Measurements from ENCODE around the gene DHX35.

The DHX35 gene

DNA sequence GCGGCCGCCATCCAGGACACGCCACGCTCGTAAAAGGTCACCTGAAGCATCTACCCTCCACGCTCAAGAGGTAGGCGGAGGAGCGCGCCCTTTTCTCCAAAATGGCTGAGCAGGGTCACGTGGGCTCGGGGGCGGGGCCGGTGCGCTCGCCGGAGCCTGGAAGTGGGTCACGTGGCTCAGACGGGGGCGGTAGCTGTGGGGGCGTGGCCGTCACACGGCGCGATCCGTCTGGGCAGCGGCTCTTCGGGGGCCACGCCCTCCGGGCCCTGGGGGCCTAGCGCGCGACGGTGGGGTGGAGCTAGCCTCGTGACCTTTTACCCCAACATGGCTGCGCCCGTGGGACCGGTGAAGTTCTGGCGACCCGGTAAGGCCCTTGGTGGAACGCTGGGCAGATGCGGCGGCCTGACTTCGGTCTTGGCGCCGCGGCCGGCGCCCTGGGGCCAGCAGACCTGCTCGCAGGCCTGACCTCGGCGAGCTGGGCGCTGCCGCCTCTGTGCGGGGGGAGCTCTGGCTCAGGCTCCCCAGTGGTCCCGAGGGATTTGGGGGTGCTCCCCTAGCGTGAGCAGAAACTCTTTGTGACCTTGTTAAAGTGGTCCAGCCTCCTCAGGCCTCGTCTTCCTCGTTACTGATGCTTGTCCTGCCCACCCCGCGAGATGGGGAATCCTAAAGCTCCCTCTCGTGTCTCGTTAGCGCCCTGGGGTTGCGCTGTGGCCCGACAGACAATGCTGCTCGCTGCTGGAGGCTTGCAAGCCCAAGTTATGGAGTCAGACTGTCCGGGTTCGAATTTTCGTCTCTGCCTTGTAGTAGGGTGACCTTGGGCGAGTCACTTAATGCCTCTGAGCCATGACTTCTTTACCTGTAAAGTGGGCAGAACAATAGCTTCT lies at the start of gene DHX35:
Gene DHX35 (plus strand): TSS at position 301 of the 884 bp plus-strand sequence. CDS start 24 bp downstream, at position 325.
- DNase-seq = peak; percentile 98

GRCh38 chr20:38915355-38915754 lies 46.8 kb upstream of the DHX35 start:
- DNase-seq = no peak

- DNase-seq = no peak
Measured at GRCh38 chr20:38917657-38918056, 44.5 kb upstream of the DHX35 start.

DNA sequence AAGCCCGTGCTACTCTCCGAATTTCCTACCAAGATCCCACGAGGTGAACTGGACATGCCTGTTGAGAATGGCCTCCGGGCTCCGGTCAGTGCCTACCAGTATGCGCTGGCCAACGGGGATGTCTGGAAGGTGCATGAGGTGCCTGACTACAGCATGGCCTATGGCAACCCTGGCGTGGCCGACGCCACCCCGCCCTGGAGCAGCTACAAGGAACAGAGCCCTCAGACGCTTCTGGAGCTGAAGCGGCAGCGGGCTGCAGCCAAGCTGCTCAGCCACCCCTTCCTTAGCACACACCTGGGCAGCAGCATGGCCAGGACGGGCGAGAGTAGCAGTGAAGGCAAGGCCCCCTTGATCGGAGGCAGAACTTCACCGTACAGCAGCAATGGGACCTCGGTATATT lies 44.0 kb upstream of the DHX35 start:
- DNase-seq = no peak

DNA sequence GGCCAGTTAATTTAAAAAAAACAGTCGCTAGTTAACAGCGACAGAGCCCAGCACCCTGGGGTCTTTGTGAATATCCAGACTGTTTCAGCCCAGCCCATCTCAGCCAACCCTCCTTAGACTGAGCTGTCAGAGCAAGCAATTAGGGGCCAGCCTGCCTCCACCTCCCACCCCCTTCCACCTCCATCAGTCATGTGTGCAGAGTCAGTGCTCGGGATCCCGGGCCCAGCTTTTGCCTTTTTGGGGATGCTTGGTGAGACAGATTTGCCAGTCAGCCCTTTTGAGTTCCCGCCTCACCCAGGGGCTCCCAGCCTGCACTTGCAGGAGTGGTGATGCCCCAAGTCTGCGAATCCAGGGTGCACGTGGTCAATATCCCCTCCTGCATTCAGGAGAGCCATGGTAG lies 42.5 kb upstream of the DHX35 start:
- no peak for DNase-seq

GRCh38 chr20:38920411-38920810 lies 41.7 kb upstream of the DHX35 start:
- DNase-seq = no peak

- DNase-seq = no peak
Measured at GRCh38 chr20:38920851-38921250, 41.3 kb upstream of the DHX35 start.

GRCh38 chr20:38924718-38925117 lies 37.4 kb upstream of the DHX35 start:
- DNase-seq = no peak

- peak; percentile 98 for DNase-seq
Measured at GRCh38 chr20:38926142-38926933, 35.8 kb upstream of the DHX35 start, which contains the start of gene FAM83D. FAM83D (plus strand) TSS chr20:38926417; CDS start chr20:38926443, 26 bp downstream.

GRCh38 chr20:38926934-38927616 lies 35.1 kb upstream of the DHX35 start:
- no peak for DNase-seq

- no peak for DNase-seq
Measured at GRCh38 chr20:38927902-38928578, 34.1 kb upstream of the DHX35 start.

DNA sequence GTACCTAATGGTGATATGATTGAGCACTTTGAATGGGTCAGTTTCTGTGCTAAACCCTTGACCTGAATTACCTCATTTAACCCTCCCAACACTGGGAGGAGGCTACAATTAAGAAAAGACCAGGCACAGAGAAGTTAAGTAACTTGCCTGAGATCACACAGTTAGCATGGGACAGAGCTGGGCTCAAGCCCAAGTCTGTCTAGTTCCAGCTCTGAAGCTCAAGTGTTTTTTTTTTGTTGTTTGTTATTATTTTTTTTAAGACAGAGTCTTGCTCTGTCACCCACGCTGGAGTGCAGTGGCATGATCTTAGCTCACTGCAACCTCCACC lies 31.9 kb upstream of the DHX35 start:
- no peak for DNase-seq

DNA sequence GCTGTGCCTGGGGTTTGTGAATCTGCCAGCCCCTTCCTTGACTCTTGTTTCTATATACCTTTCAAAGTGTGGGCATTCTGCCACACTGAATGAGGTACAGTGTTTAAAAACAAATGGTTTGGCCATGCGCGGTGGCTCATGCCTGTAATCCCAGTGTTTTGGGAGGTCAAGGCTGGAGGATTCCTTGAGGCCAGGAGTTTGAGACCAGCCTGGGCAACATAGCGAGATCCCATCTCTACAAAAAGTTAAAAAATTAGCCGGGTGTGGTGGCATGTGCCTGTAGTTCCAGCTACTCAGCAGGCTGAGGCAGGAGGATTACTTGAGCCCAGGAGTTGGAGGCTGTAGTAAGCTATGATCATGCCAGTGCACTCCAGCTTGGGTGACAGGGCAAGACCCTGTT lies 30.2 kb upstream of the DHX35 start:
- DNase-seq = no peak

DNA sequence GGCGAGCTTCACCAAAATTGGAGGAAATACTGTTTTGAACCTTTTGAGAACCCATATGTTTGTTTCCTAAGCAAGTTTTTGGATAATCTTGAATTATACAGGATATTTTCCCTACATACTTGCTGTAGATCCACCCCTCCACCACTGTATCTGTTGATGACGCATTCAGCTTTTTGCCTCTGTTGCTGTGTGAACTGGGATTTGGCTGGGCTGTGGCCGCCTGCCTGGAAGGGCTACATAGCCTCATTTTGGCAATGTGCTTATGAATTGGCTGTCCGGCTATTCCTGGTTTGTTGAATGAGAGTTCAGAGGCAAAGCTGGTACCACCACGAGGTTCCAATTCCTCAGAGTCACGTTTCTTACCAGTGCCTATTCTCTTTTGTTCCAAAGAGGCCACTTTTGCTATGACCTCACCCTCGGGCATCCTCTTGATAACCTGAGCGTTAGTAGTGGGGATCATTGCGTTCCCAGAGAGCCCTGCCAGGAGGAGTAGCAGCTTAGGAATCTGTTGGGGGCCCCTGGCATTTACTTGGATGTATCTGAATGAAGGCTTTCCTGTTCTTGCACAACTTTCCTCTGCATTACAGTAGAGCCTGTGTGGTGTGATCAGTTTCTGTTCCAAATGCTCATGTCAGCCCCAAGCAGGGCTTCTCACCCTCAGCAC lies 29.6 kb upstream of the DHX35 start:
- DNase-seq = no peak

- DNase-seq = no peak
Measured at GRCh38 chr20:38934530-38934929, 27.6 kb upstream of the DHX35 start.

DNA sequence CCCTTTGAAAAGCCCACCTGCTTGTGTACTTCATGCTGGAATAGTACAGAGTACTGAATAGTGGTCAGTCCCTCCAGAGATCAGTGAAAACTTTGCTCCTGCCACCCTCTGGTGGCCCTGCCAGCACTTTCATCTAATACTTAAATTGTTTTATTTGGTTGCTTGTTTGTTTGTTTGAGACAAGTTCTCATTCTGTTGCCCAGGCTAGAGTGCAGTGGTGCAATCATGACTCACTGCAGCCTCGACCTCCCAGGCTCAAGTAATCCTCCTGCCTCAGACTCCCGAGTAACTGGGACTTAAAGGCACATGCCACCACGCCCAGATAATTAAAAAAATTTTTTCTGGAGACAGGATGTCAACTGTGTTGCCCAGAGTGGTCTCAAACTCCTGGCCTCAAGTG lies 26.9 kb upstream of the DHX35 start:
- no peak for DNase-seq

GRCh38 chr20:38935967-38936407 lies 26.2 kb upstream of the DHX35 start:
- no peak for DNase-seq

- DNase-seq = no peak
Measured at GRCh38 chr20:38937000-38937399, 25.1 kb upstream of the DHX35 start.

DNA sequence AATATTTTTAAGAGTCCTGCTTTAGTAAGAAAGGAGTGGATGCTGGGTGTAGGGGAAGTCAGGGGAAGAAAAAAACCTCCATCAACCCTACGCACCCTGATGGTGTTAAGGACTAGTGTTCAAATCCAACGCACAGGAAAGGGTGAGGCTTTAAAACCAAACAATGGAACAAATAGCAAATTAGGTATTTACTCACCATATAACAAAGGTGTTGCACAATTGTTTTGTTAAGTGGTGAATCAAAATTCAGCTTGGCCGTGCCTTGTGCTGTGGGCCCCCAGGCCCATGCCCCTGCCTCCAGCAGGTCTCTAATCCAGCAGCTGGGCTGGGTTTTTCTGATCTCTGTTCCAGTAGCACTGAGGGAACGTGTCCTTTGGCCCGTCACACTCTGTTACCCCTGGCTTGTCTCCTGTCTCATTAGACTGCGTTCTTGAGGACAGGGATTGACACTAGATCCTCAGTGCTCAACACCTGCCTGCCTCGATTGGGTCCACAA lies 24.1 kb upstream of the DHX35 start:
- no peak for DNase-seq

- DNase-seq = no peak
Measured at GRCh38 chr20:38939686-38940085, 22.5 kb upstream of the DHX35 start.

DNA sequence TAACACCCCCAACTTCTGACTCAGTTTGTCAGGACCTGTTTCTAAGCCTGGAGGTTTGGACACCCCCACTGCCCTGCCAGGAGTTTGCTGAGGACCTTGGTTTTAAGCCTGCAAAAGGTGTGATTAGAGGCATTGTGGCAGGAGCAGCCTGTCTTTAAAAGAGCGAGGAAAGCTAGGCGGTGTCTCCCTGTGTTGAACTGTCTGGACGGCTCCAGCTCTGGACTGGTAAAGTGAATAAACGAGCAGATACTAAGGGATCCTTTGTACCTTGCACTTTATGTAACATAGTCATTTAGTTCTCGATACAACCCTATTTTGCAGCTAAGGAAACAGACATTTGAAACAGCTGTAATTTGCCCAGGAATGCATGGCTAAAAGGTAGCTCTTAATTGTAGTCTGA lies 21.5 kb upstream of the DHX35 start:
- DNase-seq = no peak
